Vagina (tissue), 2 donors: ENCODE measurements around the gene PSAP.

Experiments used
- CTCF ChIP-seq, 3 experiments: fragments of 450-650 bp in 2 of 3; fragments of 200-600 bp in 1 of 3; sonication (generic) in 1 of 3; IDR thresholded peaks; one replicate each; pipeline ENCODE4 v1.5.1; 2017 to 2019; ENCODE audit warnings: antibody characterized with exemption in 3 of 3, mild to moderate bottlenecking in 2 of 3, moderate library complexity in 2 of 3
- POLR2A ChIP-seq, 2 donors: fragments of 450-650 bp; IDR thresholded peaks; one replicate each; pipeline ENCODE4 v1.6.1; 2017; ENCODE audit warnings: antibody characterized with exemption in 2 of 2, mild to moderate bottlenecking in 2 of 2, moderate library complexity in 2 of 2

- TF ChIP-seq POLR2A (IDR thresholded peaks at IDR 0.05) (no peak), CTCF (IDR thresholded peaks at IDR 0.05) (no peak)
These were observed 4.2 kb downstream of the PSAP start for GRCh38 chr10:71846816-71847215.
